ENCODE measurements around the gene REV3L. TPM values are rescaled to one million over a fixed set of nuclear protein-coding genes. Genes with fewer than 3 reads are reported as not detected.

REV3L gene
- total RNA-seq, 4 donors from 2014 or later: 38.9 to 50.4 (median 45.3) TPM

GRCh38 chr6:111399626-111400025 lies 83.4 kb downstream of the REV3L start:
- intact Hi-C loops (cut with DNase I): no loop called here
- no peak overlapping the region for H3K4me3 ChIP-seq
- no peak overlapping the region for H3K27ac ChIP-seq (replicated peaks in 1 of 4)
- no peaks in the 10 kb centered on the region for H3K9me3 ChIP-seq
- no peak for TF ChIP-seq CTCF (IDR thresholded peaks at IDR 0.05)
- TF ChIP-seq EP300 (IDR thresholded peaks at IDR 0.05): no peak
- TF ChIP-seq POLR2A (IDR thresholded peaks at IDR 0.05; ENCODE audit: low read depth): no peak
- no peak for TF ChIP-seq POLR2AphosphoS5 (IDR thresholded peaks at IDR 0.05)
- H3K4me1 ChIP-seq: no peaks in the 10 kb centered on the region
- H3K27me3 ChIP-seq: no peaks in the 10 kb centered on the region
- peaks cover 13 to 67% (median 20%) of the 10 kb centered on the region in 4 donors for H3K36me3 ChIP-seq
- DNase-seq (ENCODE audit: extremely low spot score): no peak
- WGBS: 94% methylated on average over 3 of the region's 3 CpGs

DNA sequence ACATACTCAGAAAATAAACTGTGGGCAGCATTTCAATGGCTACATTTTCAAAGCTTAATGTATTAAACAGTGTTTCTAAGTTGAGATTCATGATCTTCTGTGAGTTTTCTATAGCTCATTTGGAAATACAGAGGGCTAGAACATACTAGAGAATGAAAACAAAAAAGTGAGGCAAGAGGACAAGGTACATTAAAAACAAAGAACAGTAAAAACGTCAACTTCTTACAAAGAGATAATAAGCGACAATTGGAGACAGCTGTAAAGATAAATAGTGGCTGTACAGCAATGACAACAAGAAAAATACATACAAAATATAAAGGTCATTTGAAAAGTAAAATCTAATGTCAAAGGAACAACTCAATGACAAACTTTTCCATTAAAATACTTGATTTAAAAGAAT lies 94.3 kb downstream of the REV3L start:
- Histone ChIP-seq H3K27ac (replicated peaks in 1 of 4) (no peak overlapping the region), H3K27me3 (no peaks in the 10 kb centered on the region), H3K4me1 (no peaks in the 10 kb centered on the region), H3K4me3 (no peak overlapping the region), H3K36me3 (peaks cover 8 to 78% (median 35%) of the 10 kb centered on the region in 4 donors), H3K9me3 (no peaks in the 10 kb centered on the region)
- no peak for DNase-seq (ENCODE audit: extremely low spot score)
- TF ChIP-seq EP300 (IDR thresholded peaks at IDR 0.05): no peak
- TF ChIP-seq POLR2AphosphoS5 (IDR thresholded peaks at IDR 0.05): no peak
- TF ChIP-seq POLR2A (IDR thresholded peaks at IDR 0.05; ENCODE audit: low read depth): no peak
- WGBS: 78% methylated on average over 2 of the region's 2 CpGs
- intact Hi-C loops (cut with DNase I): no loop called here

- Histone ChIP-seq H3K4me1 (peaks cover 4 to 11% (median 9%) of the 10 kb centered on the region in 4 donors), H3K36me3 (peaks cover 12 to 70% (median 35%) of the 10 kb centered on the region in 4 donors), H3K9me3 (no peaks in the 10 kb centered on the region), H3K4me3 (no peak overlapping the region), H3K27ac (replicated peaks in 1 of 4) (peak overlapping the region in 3 of 4 donors; percentile 3 to 37 (median 22)), H3K27me3 (no peaks in the 10 kb centered on the region)
- 86% methylated on average over 9 of the region's 9 CpGs for WGBS
- TF ChIP-seq CTCF (IDR thresholded peaks at IDR 0.05): no peak
- no peak for TF ChIP-seq POLR2AphosphoS5 (IDR thresholded peaks at IDR 0.05)
- no peak for TF ChIP-seq POLR2A (IDR thresholded peaks at IDR 0.05; ENCODE audit: low read depth)
- no peak for TF ChIP-seq EP300 (IDR thresholded peaks at IDR 0.05)
- intact Hi-C loops (cut with DNase I): no loop called here
- no peak for DNase-seq (ENCODE audit: extremely low spot score)
These were observed 100.3 kb downstream of the REV3L start for GRCh38 chr6:111382476-111383294.

GRCh38 chr6:111381728-111382127 lies 101.3 kb downstream of the REV3L start:
- peaks cover 4 to 11% (median 9%) of the 10 kb centered on the region in 4 donors for H3K4me1 ChIP-seq
- 94% methylated on average over 1 of the region's 1 CpG for WGBS
- H3K27me3 ChIP-seq: no peaks in the 10 kb centered on the region
- DNase-seq (ENCODE audit: extremely low spot score): no peak
- intact Hi-C loops (cut with DNase I): no loop called here
- no peak overlapping the region for H3K27ac ChIP-seq (replicated peaks in 1 of 4)
- H3K4me3 ChIP-seq: no peak overlapping the region
- peaks cover 11 to 70% (median 34%) of the 10 kb centered on the region in 4 donors for H3K36me3 ChIP-seq
- no peak for TF ChIP-seq CTCF (IDR thresholded peaks at IDR 0.05)
- no peak for TF ChIP-seq POLR2A (IDR thresholded peaks at IDR 0.05; ENCODE audit: low read depth)
- TF ChIP-seq POLR2AphosphoS5 (IDR thresholded peaks at IDR 0.05): no peak
- TF ChIP-seq EP300 (IDR thresholded peaks at IDR 0.05): no peak
- no peaks in the 10 kb centered on the region for H3K9me3 ChIP-seq

DNA sequence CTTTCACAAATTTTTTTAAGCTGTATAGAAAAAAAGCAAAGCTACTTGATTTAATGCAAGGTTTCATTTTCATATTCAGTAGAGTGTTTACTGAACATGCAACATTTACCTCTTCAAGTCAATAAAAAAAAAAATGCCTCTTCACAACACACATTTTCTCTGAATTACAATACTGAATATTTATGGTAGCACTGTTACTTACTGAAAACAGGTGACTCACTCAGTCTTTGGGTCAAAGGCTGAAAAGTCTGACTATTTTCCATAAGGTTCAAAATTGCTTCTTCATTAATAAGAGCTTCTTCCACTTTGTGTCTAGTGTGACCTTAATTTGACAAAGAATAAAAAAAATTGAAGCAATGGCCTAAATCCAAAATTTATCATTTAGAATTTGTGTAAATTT lies 101.9 kb downstream of the REV3L start:
- Histone ChIP-seq H3K4me1 (peaks cover 4 to 11% (median 9%) of the 10 kb centered on the region in 4 donors), H3K36me3 (peaks cover 16 to 72% (median 38%) of the 10 kb centered on the region in 4 donors), H3K27ac (replicated peaks in 1 of 4) (no peak overlapping the region), H3K27me3 (no peaks in the 10 kb centered on the region), H3K9me3 (no peaks in the 10 kb centered on the region), H3K4me3 (no peak overlapping the region)
- TF ChIP-seq POLR2AphosphoS5 (IDR thresholded peaks at IDR 0.05) (no peak), POLR2A (IDR thresholded peaks at IDR 0.05; ENCODE audit: low read depth) (no peak), EP300 (IDR thresholded peaks at IDR 0.05) (no peak)
- DNase-seq (ENCODE audit: extremely low spot score): no peak
- intact Hi-C loops (cut with DNase I): no loop called here

Measured in esophagus muscularis mucosa (tissue), 4 donors.